GM12878 (cell line): Measurements from ENCODE around the gene SLC12A5. TPM values are rescaled to one million over a fixed set of nuclear protein-coding genes. Genes with fewer than 3 reads are reported as not detected.

Experiments used
- ATAC-seq: fragments of 200-7000 bp; cut with Tn5 transposase; 3 replicates; pipeline ENCODE4 v1.9.1; 2020; ENCODE audit warnings: mild to moderate bottlenecking, moderate library complexity
- BruUV-seq: library from RNA; stranded (reverse); fragments of 400-500 nt; replicated peaks from 2 replicates; lab custom pipeline; 2021; lab: Mats Ljungman, UMichigan
- CTCF ChIA-PET: fragments of 300-600 bp; sonication (Branson Sonifier 250); formaldehyde crosslinking; extraction: SDS; loops from one replicate; lab custom pipeline; 2021; ENCODE audit warnings: inconsistent platforms; lab: Yijun Ruan, JAX
- POLR2A ChIA-PET: fragments of 350-600 bp; formaldehyde crosslinking; extraction: SDS; loops from one replicate; lab custom pipeline; 2021; ENCODE audit warnings: inconsistent platforms; lab: Charles Lee
- RAD21 ChIA-PET: fragments of 300-600 bp; sonication (Branson Sonifier 250); formaldehyde crosslinking; loops from one replicate; lab custom pipeline; 2023; ENCODE audit warnings: antibody characterized with exemption; ENCODE audit not compliant: unreplicated experiment; lab: Charles Lee
- SMC1A ChIA-PET: fragments of 300-600 bp; sonication (Branson Sonifier 250); formaldehyde crosslinking; loops from one replicate; lab custom pipeline; 2023; ENCODE audit not compliant: unreplicated experiment, uncharacterized antibody; lab: Charles Lee
- DNase-seq: peaks from one replicate; pipeline ENCODE4 v3.0.0-alpha.2; 2011; ENCODE audit warnings: low read depth, low spot score
- FAIRE-seq: peaks from 3 replicates; lab custom pipeline; 2011; peaks lifted over from hg19 to GRCh38; lab: Jason Lieb, UNC
- H2AFZ ChIP-seq: 2 replicates; pipeline ENCODE4 v1.6.0; 2011; ENCODE audit warnings: low read depth, low read length, control low read depth; ENCODE audit not compliant: control insufficient read depth
- H3K27ac ChIP-seq: 2 replicates; pipeline ENCODE4 v1.5.1; 2011; ENCODE audit warnings: control low read depth; ENCODE audit not compliant: control insufficient read depth, insufficient read depth
- H3K27me3 ChIP-seq, 2 experiments: replicated peaks in 1 of 2; 2 replicates each; pipeline versions ENCODE4 v1.6.0 to v1.6.1; 2011; ENCODE audit warnings: low read length in 1 of 2; ENCODE audit not compliant: control insufficient read depth in 2 of 2, insufficient read depth in 2 of 2
- H3K36me3 ChIP-seq, 2 experiments: 2 replicates each; pipeline ENCODE4 v1.5.1; 2011; ENCODE audit warnings: low read length in 1 of 2; ENCODE audit not compliant: control insufficient read depth in 2 of 2, insufficient read depth in 2 of 2
- H3K4me1 ChIP-seq: 2 replicates; pipeline ENCODE4 v1.6.1; 2011; ENCODE audit warnings: mild to moderate bottlenecking, low read length, moderate library complexity, mixed read lengths; ENCODE audit not compliant: control insufficient read depth, insufficient read depth
- H3K4me2 ChIP-seq: 2 replicates; pipeline ENCODE4 v1.6.0; 2011; ENCODE audit warnings: control low read depth; ENCODE audit not compliant: control insufficient read depth, insufficient read depth
- H3K4me3 ChIP-seq: fragments of 200-600 bp; sonication (generic); 2 replicates; pipeline ENCODE4 v1.5.1; 2016
- H3K79me2 ChIP-seq: 2 replicates; pipeline ENCODE4 v1.6.0; 2011; ENCODE audit warnings: low read length; ENCODE audit not compliant: control insufficient read depth, insufficient read depth
- H3K9ac ChIP-seq: 2 replicates; pipeline ENCODE4 v1.8.0; 2011; ENCODE audit warnings: low read length, control low read depth, mixed read lengths; ENCODE audit not compliant: control insufficient read depth, insufficient read depth
- H3K9me3 ChIP-seq: replicated peaks from 3 replicates; pipeline ENCODE4 v1.5.1; 2011; ENCODE audit warnings: mild to moderate bottlenecking, low read length; ENCODE audit not compliant: control insufficient read depth, insufficient read depth
- H4K20me1 ChIP-seq: 2 replicates; pipeline ENCODE4 v1.6.0; 2011; ENCODE audit not compliant: control insufficient read depth, insufficient read depth
- CBX3 ChIP-seq: fragments of 200-600 bp; sonication (generic); IDR thresholded peaks from 2 replicates; pipeline ENCODE4 v1.6.1; 2016; ENCODE audit warnings: low read depth, borderline replicate concordance
- CHD4 ChIP-seq: fragments of 200-600 bp; sonication (generic); IDR thresholded peaks from 2 replicates; pipeline ENCODE4 v1.6.1; 2016; ENCODE audit warnings: mild to moderate bottlenecking
- ETV6 ChIP-seq, 2 experiments: fragments of 450-650 bp in 1 of 2; IDR thresholded peaks in 1 of 2; conservative IDR thresholded peaks in 1 of 2; 2 replicates each; pipeline ENCODE4 v1.6.1; 2014; ENCODE audit warnings: antibody characterized with exemption in 1 of 2, borderline replicate concordance in 1 of 2, low read depth in 1 of 2, mild to moderate bottlenecking in 1 of 2, moderate library complexity in 1 of 2
- IKZF1 ChIP-seq: fragments of 450-650 bp; conservative IDR thresholded peaks from 2 replicates; pipeline ENCODE4 v1.6.1; 2017; ENCODE audit warnings: antibody characterized with exemption, mild to moderate bottlenecking
- NFYB ChIP-seq: IDR thresholded peaks from 2 replicates; pipeline ENCODE4 v1.6.1; 2011; ENCODE audit warnings: low read depth, mild to moderate bottlenecking, low read length, improper control_type of control experiment, moderate library complexity; ENCODE audit not compliant: insufficient read depth
- RELA ChIP-seq: fragments of 450-650 bp; IDR thresholded peaks from 2 replicates; pipeline ENCODE4 v1.8.0; 2014; ENCODE audit warnings: borderline replicate concordance; ENCODE audit not compliant: partially characterized antibody
- SP1 ChIP-seq: IDR thresholded peaks from one replicate; pipeline ENCODE4 v1.6.1; 2011; ENCODE audit warnings: low read depth, low read length
- WGBS: methylation state at CpG from one replicate; pipeline ENCODE4 v1.1.6; 2016; ENCODE audit warnings: low lambda C conversion rate; ENCODE audit not compliant: insufficient replicate concordance, insufficient coverage; ENCODE audit errors: missing lambda C conversion rate; 5-methylcytosine and 5-hydroxymethylcytosine counted together
- in situ Hi-C: fragments of 300-500 bp; cut with MboI; formaldehyde crosslinking; loops from 9 replicates; pipeline ENCODE4 v1.14.3; 2018; ENCODE audit warnings: mixed read lengths
- intact Hi-C: fragments of 100-400 bp; cut with micrococcal nuclease; formaldehyde crosslinking; loops from one replicate; pipeline ENCODE4 v1.14.2; 2022; ENCODE audit not compliant: unreplicated experiment
- polyA plus RNA-seq, 11 experiments: library from polyadenylated mRNA; depleted of rRNA in 4 of 11; unstranded in 6 of 11; stranded (reverse) in 5 of 11; fragments of >200 nt; fragmentation: Nextera tagmentation in 4 of 11; fragmentation: Illumina TruSeq in 1 of 11; extraction: Ambion mirVana in 4 of 11; extraction: Trizol in 1 of 11; gene quantifications; 1 replicate in 1 of 11; 2 replicates in 10 of 11; pipeline versions ENCODE4 v1.2.1 to v1.2.3, GENCODE V29; 2011 to 2016; ENCODE audit warnings: inconsistent platforms in 2 of 11, missing spikeins in 2 of 11, low read depth in 1 of 11
- total RNA-seq, 4 experiments: library from RNA; depleted of rRNA in 3 of 4; stranded (reverse); fragments of >200 nt in 3 of 4; fragmentation: Illumina TruSeq in 1 of 4; extraction: Trizol in 1 of 4; gene quantifications; 2 replicates each; pipeline versions ENCODE4 v1.2.1 to v1.2.3, GENCODE V29; 2013 to 2021
- TF ChIP-seq, protein P1 (sequence below): IDR thresholded peaks from 2 replicates; pipeline ENCODE4 v1.6.1; 2011; ENCODE audit warnings: borderline replicate concordance, low read depth, mild to moderate bottlenecking, moderate library complexity, low read length; ENCODE audit not compliant: insufficient read depth, poor library complexity, severe bottlenecking
- TF ChIP-seq, protein P2 (sequence below): fragments of 450-650 bp; IDR thresholded peaks from 2 replicates; pipeline ENCODE4 v1.6.1; 2017; ENCODE audit warnings: low read depth, mild to moderate bottlenecking, moderate library complexity

The SLC12A5 gene
- total and polyA plus RNA-seq, 10 of the 15 experiments (the other 5 are each of a cell fraction or from before 2014, with no cell fraction given) = 0.26 to 2.7 (median 1.2) TPM

DNA sequence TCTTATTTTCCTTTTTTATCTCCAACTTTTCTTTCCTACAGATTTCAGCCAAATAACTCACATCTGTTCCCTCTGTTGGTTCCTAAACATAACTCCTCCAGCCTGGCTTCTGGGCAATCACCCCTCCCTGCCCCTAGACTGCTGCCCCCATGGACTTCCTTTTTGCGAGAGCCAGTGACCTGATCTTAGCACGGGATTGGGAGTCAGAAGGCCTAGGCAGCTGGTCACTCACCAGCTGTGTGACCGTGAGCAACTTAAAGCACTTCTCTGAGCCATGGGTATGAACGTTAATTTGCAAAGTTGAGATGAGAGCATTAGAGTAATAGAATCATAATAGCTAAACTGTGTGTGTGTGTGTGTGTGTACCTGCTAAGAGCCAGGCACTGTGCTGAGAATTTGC is 24.8 kb upstream of the SLC12A5 start:
- Histone ChIP-seq H3K4me2 (no peak overlapping the region), H4K20me1 (no peaks in the 10 kb centered on the region), H3K4me1 (peaks cover 39% of the 10 kb centered on the region), H3K36me3 (no peaks in the 10 kb centered on the region), H3K79me2 (no peaks in the 10 kb centered on the region), H3K9ac (no peak overlapping the region), H3K27ac (no peak overlapping the region), H2AFZ (no peak overlapping the region), H3K4me3 (0 out of 2 replicates have a peak overlapping the region, but pooled peaks have one; percentile 21), H3K9me3 (no peaks in the 10 kb centered on the region), H3K27me3 (no peaks in the 10 kb centered on the region)
- RAD21 ChIA-PET = no interaction called here
- ATAC-seq (no peak), FAIRE-seq (no peak), DNase-seq (no peak)
- POLR2A ChIA-PET = interaction anchor here (0.6 kb wide), 1 partner anchor 33 kb away, joined by 3 read pairs; no protein-coding TSS in a partner anchor
- TF ChIP-seq, protein P1, sequence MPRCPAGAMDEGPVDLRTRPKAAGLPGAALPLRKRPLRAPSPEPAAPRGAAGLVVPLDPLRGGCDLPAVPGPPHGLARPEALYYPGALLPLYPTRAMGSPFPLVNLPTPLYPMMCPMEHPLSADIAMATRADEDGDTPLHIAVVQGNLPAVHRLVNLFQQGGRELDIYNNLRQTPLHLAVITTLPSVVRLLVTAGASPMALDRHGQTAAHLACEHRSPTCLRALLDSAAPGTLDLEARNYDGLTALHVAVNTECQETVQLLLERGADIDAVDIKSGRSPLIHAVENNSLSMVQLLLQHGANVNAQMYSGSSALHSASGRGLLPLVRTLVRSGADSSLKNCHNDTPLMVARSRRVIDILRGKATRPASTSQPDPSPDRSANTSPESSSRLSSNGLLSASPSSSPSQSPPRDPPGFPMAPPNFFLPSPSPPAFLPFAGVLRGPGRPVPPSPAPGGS = peak; percentile 71
- TF ChIP-seq CBX3 = no peak
- intact Hi-C loops (no loop called here), in situ Hi-C loops (no loop called here)
- no TSS peak for BruUV-seq
- WGBS = 59% methylated on average over 4 of the region's 4 CpGs
- CTCF ChIA-PET = interaction anchor here (0.8 to 11.5 kb wide), 6 partner anchors 9 to 31 kb away, joined by 3 to 190 read pairs (median 6); no protein-coding TSS in a partner anchor
- SMC1A ChIA-PET = interaction anchor here (1.0 to 3.2 kb wide), 2 partner anchors 17 to 34 kb away, joined by 3 to 14 read pairs; no protein-coding TSS in a partner anchor

DNA sequence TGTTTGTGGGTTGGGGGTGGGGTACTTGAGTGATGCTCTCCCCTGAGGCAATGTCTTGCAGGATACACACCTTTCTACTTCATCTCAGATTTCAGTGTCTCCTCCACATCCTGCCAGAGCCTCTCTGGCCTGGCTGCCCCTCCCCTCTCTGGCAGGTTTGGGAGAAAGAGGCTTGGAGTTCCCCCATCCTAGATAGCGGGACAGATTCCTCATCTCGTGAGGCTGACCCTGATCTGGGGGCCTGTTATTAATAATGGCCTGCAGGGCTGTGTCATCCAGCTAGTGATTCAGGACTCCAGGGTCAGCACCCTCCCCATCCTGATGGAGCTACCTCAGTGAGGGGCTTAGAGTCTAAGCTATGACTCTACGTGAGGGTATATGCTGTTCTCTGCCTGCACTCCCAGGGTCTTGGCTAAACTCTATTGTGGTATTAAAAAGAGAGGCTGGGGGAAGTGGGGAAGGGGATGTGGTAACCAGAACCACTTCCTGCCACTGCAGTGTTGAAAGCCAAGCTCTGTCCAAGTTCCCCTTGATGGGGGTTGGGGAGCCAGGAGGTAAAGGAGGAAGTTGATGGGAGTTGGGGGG is 24.0 kb upstream of the SLC12A5 start:
- ChIA-PET SMC1A (interaction anchor here (0.6 to 3.2 kb wide), 4 partner anchors 18 to 206 kb away, joined by 3 to 14 read pairs (median 3); no protein-coding TSS in a partner anchor), POLR2A (interaction anchor here (0.5 to 1.0 kb wide), 2 partner anchors 15 to 33 kb away, joined by 4 read pairs; partner anchors contain the start of gene ZNF335), CTCF (interaction anchor here (0.8 to 11.5 kb wide), 4 partner anchors 8 to 31 kb away, joined by 3 to 190 read pairs (median 11); no protein-coding TSS in a partner anchor), RAD21 (interaction anchor here (0.9 kb wide), 1 partner anchor 16 kb away, joined by 4 read pairs; no protein-coding TSS in a partner anchor)
- Histone ChIP-seq H3K79me2 (no peaks in the 10 kb centered on the region), H4K20me1 (no peaks in the 10 kb centered on the region), H3K4me2 (peak overlapping the region; percentile 23), H3K9ac (no peak overlapping the region), H3K27me3 (no peaks in the 10 kb centered on the region), H3K9me3 (no peaks in the 10 kb centered on the region), H2AFZ (no peak overlapping the region), H3K27ac (0 out of 2 replicates have a peak overlapping the region, but pooled peaks have one; percentile 25), H3K36me3 (no peaks in the 10 kb centered on the region), H3K4me1 (peaks cover 40% of the 10 kb centered on the region), H3K4me3 (no peak overlapping the region)
- WGBS = 0% methylated on average over 3 of the region's 3 CpGs
- BruUV-seq = no TSS peak
- intact Hi-C loops = no loop called here
- ATAC-seq (peak; percentile 40), FAIRE-seq (peak; percentile 23), DNase-seq (no peak)
- in situ Hi-C loops = no loop called here
- TF ChIP-seq RELA (no peak), CHD4 (no peak), ETV6 (conservative IDR thresholded peaks at IDR 0.05 in 1 of 2, IDR thresholded peaks at IDR 0.05 in 1 of 2; ENCODE audit: borderline replicate concordance in 1 of 2, low read depth in 1 of 2) (peak in 1 of 2 experiments; percentile 89; a peak in 2 of 4 replicates), SP1 (peak; percentile 15), IKZF1 (peak; percentile 69), NFYB (no peak)
- TF ChIP-seq, protein P2, sequence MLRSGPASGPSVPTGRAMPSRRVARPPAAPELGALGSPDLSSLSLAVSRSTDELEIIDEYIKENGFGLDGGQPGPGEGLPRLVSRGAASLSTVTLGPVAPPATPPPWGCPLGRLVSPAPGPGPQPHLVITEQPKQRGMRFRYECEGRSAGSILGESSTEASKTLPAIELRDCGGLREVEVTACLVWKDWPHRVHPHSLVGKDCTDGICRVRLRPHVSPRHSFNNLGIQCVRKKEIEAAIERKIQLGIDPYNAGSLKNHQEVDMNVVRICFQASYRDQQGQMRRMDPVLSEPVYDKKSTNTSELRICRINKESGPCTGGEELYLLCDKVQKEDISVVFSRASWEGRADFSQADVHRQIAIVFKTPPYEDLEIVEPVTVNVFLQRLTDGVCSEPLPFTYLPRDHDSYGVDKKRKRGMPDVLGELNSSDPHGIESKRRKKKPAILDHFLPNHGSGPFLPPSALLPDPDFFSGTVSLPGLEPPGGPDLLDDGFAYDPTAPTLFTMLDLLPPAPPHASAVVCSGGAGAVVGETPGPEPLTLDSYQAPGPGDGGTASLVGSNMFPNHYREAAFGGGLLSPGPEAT = 0 out of 2 replicates have a peak, but pooled peaks have one; percentile 40
